IMR-90 (cell line): ENCODE data around the gene FBXO9. TPM values are rescaled to one million over a fixed set of nuclear protein-coding genes. Genes with fewer than 3 reads are reported as not detected.

Experiments
- ATAC-seq: fragments of 200-7000 bp; cut with Tn5 transposase; 2 replicates; pipeline ENCODE4 v1.9.1; 2020; ENCODE audit warnings: low read depth, mild to moderate bottlenecking, moderate library complexity
- BruUV-seq: library from RNA; stranded (reverse); fragments of 400-500 nt; replicated peaks from 2 replicates; lab custom pipeline; 2021; lab: Mats Ljungman, UMichigan
- CTCF ChIA-PET: fragments of 300-600 bp; formaldehyde crosslinking; extraction: SDS; loops from one replicate; lab custom pipeline; 2021; ENCODE audit warnings: antibody characterized with exemption; lab: Yijun Ruan, JAX
- POLR2A ChIA-PET: fragments of 300-600 bp; sonication (Branson Sonifier 250); formaldehyde crosslinking; loops from one replicate; lab custom pipeline; 2022; ENCODE audit warnings: antibody characterized with exemption; ENCODE audit not compliant: unreplicated experiment; lab: Charles Lee
- DNase-seq: peaks from one replicate; pipeline ENCODE4 v3.0.0; 2013
- H2AFZ ChIP-seq: replicated peaks from 2 replicates; pipeline ENCODE3; 2013; ENCODE audit warnings: low read length, mild to moderate bottlenecking; ENCODE audit not compliant: poor library complexity
- H2AK5ac ChIP-seq: 2 replicates; pipeline ENCODE4 v1.6.1; 2013; ENCODE audit warnings: low read depth, low read length, inconsistent platforms
- H2AK9ac ChIP-seq: replicated peaks from 2 replicates; pipeline ENCODE3; 2013; ENCODE audit warnings: mild to moderate bottlenecking, low read depth, low read length, moderate library complexity; ENCODE audit not compliant: poor library complexity
- H2BK120ac ChIP-seq: 2 replicates; pipeline ENCODE4 v1.6.1; 2013; ENCODE audit warnings: low read depth, low read length, inconsistent platforms
- H2BK15ac ChIP-seq: 3 replicates; pipeline ENCODE4 v1.6.1; 2013; ENCODE audit warnings: low read depth, low read length, inconsistent platforms
- H2BK20ac ChIP-seq: 2 replicates; pipeline ENCODE4 v1.6.1; 2013; ENCODE audit warnings: low read depth, mild to moderate bottlenecking, inconsistent platforms, low read length, moderate library complexity
- H2BK5ac ChIP-seq: 2 replicates; pipeline ENCODE4 v1.6.1; 2013; ENCODE audit warnings: mild to moderate bottlenecking, low read depth, low read length, inconsistent platforms; ENCODE audit not compliant: poor library complexity, severe bottlenecking
- H3K14ac ChIP-seq: replicated peaks from 2 replicates; pipeline ENCODE4 v1.6.1; 2013; ENCODE audit warnings: low read depth, low read length, inconsistent platforms
- H3K18ac ChIP-seq: 2 replicates; pipeline ENCODE4 v1.6.1; 2013; ENCODE audit warnings: low read depth, low read length, control low read depth
- H3K23ac ChIP-seq: 2 replicates; pipeline ENCODE4 v1.6.1; 2013; ENCODE audit warnings: low read depth, low read length, inconsistent platforms
- H3K27ac ChIP-seq: 2 replicates; pipeline ENCODE4 v1.5.1; 2013; ENCODE audit warnings: mild to moderate bottlenecking, control low read depth, low read length; ENCODE audit not compliant: insufficient read depth
- H3K27me3 ChIP-seq: 2 replicates; pipeline ENCODE4 v1.6.1; 2013; ENCODE audit warnings: low read length; ENCODE audit not compliant: control insufficient read depth, insufficient read depth
- H3K36me3 ChIP-seq: 2 replicates; pipeline ENCODE4 v1.6.1; 2013; ENCODE audit warnings: low read length, mixed read lengths; ENCODE audit not compliant: control insufficient read depth, insufficient read depth
- H3K4ac ChIP-seq: 2 replicates; pipeline ENCODE4 v1.6.1; 2013; ENCODE audit warnings: low read depth, low read length, inconsistent platforms
- H3K4me1 ChIP-seq: 2 replicates; pipeline ENCODE4 v1.6.1; 2013; ENCODE audit warnings: low read length, mixed read lengths; ENCODE audit not compliant: control insufficient read depth, insufficient read depth
- H3K4me2 ChIP-seq: 2 replicates; pipeline ENCODE4 v1.6.1; 2013; ENCODE audit warnings: low read depth, mild to moderate bottlenecking, control low read depth, low read length, moderate library complexity
- H3K4me3 ChIP-seq: 2 replicates; pipeline ENCODE4 v1.5.1; 2013; ENCODE audit warnings: low read depth, mild to moderate bottlenecking, control low read depth, low read length, moderate library complexity; ENCODE audit not compliant: insufficient read depth
- H3K56ac ChIP-seq: 2 replicates; pipeline ENCODE4 v1.6.1; 2013; ENCODE audit warnings: low read length, inconsistent platforms; ENCODE audit not compliant: insufficient read depth; ENCODE audit errors: extremely low read depth
- H3K79me1 ChIP-seq, 2 experiments: 2 replicates each; pipeline ENCODE4 v1.6.1; 2013; ENCODE audit warnings: low read length in 2 of 2, inconsistent platforms in 1 of 2, low read depth in 1 of 2
- H3K9ac ChIP-seq: 2 replicates; pipeline ENCODE4 v1.6.1; 2013; ENCODE audit warnings: low read depth, low read length, control low read depth
- H3K9me1 ChIP-seq: 2 replicates; pipeline ENCODE4 v1.6.1; 2013; ENCODE audit warnings: low read length, inconsistent platforms; ENCODE audit not compliant: insufficient read depth
- H3K9me3 ChIP-seq: 2 replicates; pipeline ENCODE4 v1.6.1; 2013; ENCODE audit warnings: low read length; ENCODE audit not compliant: control insufficient read depth, insufficient read depth
- H4K20me1 ChIP-seq: 2 replicates; pipeline ENCODE4 v1.6.1; 2013; ENCODE audit warnings: low read length, inconsistent platforms; ENCODE audit not compliant: insufficient read depth
- H4K5ac ChIP-seq: 2 replicates; pipeline ENCODE4 v1.6.1; 2013; ENCODE audit warnings: mild to moderate bottlenecking, low read depth, low read length, control low read depth
- H4K8ac ChIP-seq, 2 experiments: 2 replicates each; pipeline ENCODE4 v1.6.1; 2013; ENCODE audit warnings: low read depth in 2 of 2, low read length in 2 of 2, control low read depth in 1 of 2, inconsistent platforms in 1 of 2
- H4K91ac ChIP-seq: 2 replicates; pipeline ENCODE4 v1.6.1; 2013; ENCODE audit warnings: low read depth, low read length, inconsistent platforms; ENCODE audit not compliant: insufficient read depth
- BHLHE40 ChIP-seq: fragments of 150-350 bp; IDR thresholded peaks from 2 replicates; pipeline ENCODE4 v1.6.1; 2016; ENCODE audit warnings: mild to moderate bottlenecking, low read depth, low read length
- CEBPB ChIP-seq: IDR thresholded peaks from 2 replicates; pipeline ENCODE4 v1.6.1; 2012; ENCODE audit warnings: low read depth, low read length, improper control_type of control experiment
- CHD1 ChIP-seq: IDR thresholded peaks from 2 replicates; pipeline ENCODE4 v1.6.1; 2012; ENCODE audit warnings: low read depth, low read length, improper control_type of control experiment
- CTCF ChIP-seq: conservative IDR thresholded peaks from 2 replicates; pipeline ENCODE4 v1.5.1; 2012; ENCODE audit warnings: mild to moderate bottlenecking, low read depth, low read length, improper control_type of control experiment
- ELK1 ChIP-seq: fragments of 150-350 bp; IDR thresholded peaks from 2 replicates; pipeline ENCODE4 v1.6.1; 2016; ENCODE audit warnings: low read depth, mild to moderate bottlenecking, low read length, moderate library complexity, borderline replicate concordance
- FOS ChIP-seq: fragments of 150-350 bp; IDR thresholded peaks from 2 replicates; pipeline ENCODE4 v1.6.1; 2016; ENCODE audit warnings: low read depth, low read length
- MAFK ChIP-seq: IDR thresholded peaks from 2 replicates; pipeline ENCODE4 v1.6.1; 2012; ENCODE audit warnings: low read depth, low read length, improper control_type of control experiment
- MAZ ChIP-seq: IDR thresholded peaks from 2 replicates; pipeline ENCODE4 v1.6.1; 2012; ENCODE audit warnings: low read depth, mild to moderate bottlenecking, low read length, improper control_type of control experiment, moderate library complexity, borderline replicate concordance
- MXI1 ChIP-seq: IDR thresholded peaks from 2 replicates; pipeline ENCODE4 v1.6.1; 2012; ENCODE audit warnings: low read depth, mild to moderate bottlenecking, low read length, moderate library complexity, borderline replicate concordance
- NFE2L2 ChIP-seq: fragments of 150-350 bp; IDR thresholded peaks from 2 replicates; pipeline ENCODE4 v1.6.1; 2016; ENCODE audit warnings: low read depth, mild to moderate bottlenecking, low read length
- POLR2A ChIP-seq: IDR thresholded peaks from 2 replicates; pipeline ENCODE4 v1.6.1; 2012; ENCODE audit warnings: mild to moderate bottlenecking, low read depth, low read length
- RAD21 ChIP-seq: IDR thresholded peaks from 2 replicates; pipeline ENCODE4 v1.6.1; 2012; ENCODE audit warnings: low read length, improper control_type of control experiment
- RCOR1 ChIP-seq: IDR thresholded peaks from 2 replicates; pipeline ENCODE4 v1.6.1; 2012; ENCODE audit warnings: mild to moderate bottlenecking, low read length, improper control_type of control experiment; ENCODE audit not compliant: insufficient replicate concordance
- RFX5 ChIP-seq: IDR thresholded peaks from 2 replicates; pipeline ENCODE4 v1.8.0; 2012; ENCODE audit warnings: low read depth, mild to moderate bottlenecking, low read length, moderate library complexity
- SMC3 ChIP-seq: fragments of 150-350 bp; IDR thresholded peaks from 2 replicates; pipeline ENCODE4 v1.6.1; 2016; ENCODE audit warnings: low read depth, mild to moderate bottlenecking, antibody characterized with exemption, low read length, moderate library complexity
- WGBS, 2 experiments: methylation state at CpG; one replicate each; pipeline versions ENCODE4 v1.1.5 to v1.1.7; 2013; ENCODE audit warnings: missing lambda C conversion rate in 2 of 2; ENCODE audit not compliant: insufficient read length in 1 of 2; ENCODE audit errors: extremely low coverage in 2 of 2; 5-methylcytosine and 5-hydroxymethylcytosine counted together
- dilution Hi-C: fragments of 300-500 bp; cut with HindIII; formaldehyde crosslinking; loops from one replicate; pipeline ENCODE4 v1.14.3; 2018; ENCODE audit warnings: low sequenced_read_pairs; ENCODE audit not compliant: unreplicated experiment
- in situ Hi-C: fragments of 300-500 bp; cut with MboI; formaldehyde crosslinking; loops from 3 replicates; pipeline ENCODE4 v1.14.3; 2019; ENCODE audit warnings: low sequenced_read_pairs, inconsistent platforms, mixed read lengths
- intact Hi-C: fragments of 100-400 bp; cut with micrococcal nuclease; formaldehyde crosslinking; loops from 2 replicates; pipeline ENCODE4 v1.10.0; 2022
- polyA plus RNA-seq, 3 experiments: library from polyadenylated mRNA; depleted of rRNA; stranded (reverse); fragments of >200 nt; gene quantifications; 2 replicates each; pipeline ENCODE4 v1.2.3, GENCODE V29; 2012; ENCODE audit warnings: low replicate concordance in 1 of 3
- total RNA-seq: library from RNA; depleted of rRNA; stranded (reverse); fragments of >200 nt; gene quantifications from 2 replicates; pipeline ENCODE4 v1.2.3, GENCODE V29; 2012
- TF ChIP-seq, protein P1 (sequence below): fragments of 150-350 bp; IDR thresholded peaks from 2 replicates; pipeline ENCODE4 v1.6.1; 2017; ENCODE audit warnings: mild to moderate bottlenecking, antibody characterized with exemption, low read length, low read depth

The FBXO9 gene
- total and polyA plus RNA-seq, 2 of the 4 experiments (the other 2 are of a cell fraction): 49.6 to 65.9 TPM

GRCh38 chr6:53031281-53031680, 33.9 kb upstream of the FBXO9 start:
- H2BK120ac ChIP-seq: no peak overlapping the region
- peaks cover 17% of the 10 kb centered on the region for H3K9me1 ChIP-seq
- peaks cover 9% of the 10 kb centered on the region for H4K20me1 ChIP-seq
- no peak overlapping the region for H2BK15ac ChIP-seq
- no peak overlapping the region for H3K4ac ChIP-seq
- H3K4me1 ChIP-seq: peaks cover 18% of the 10 kb centered on the region
- no peak overlapping the region for H4K5ac ChIP-seq
- no peak overlapping the region for H2BK5ac ChIP-seq
- WGBS, 2 experiments: no CpG with 5 or more reads among the region's 4 CpGs
- H3K9me3 ChIP-seq: no peaks in the 10 kb centered on the region
- no peaks in the 10 kb centered on the region for H3K27me3 ChIP-seq
- intact Hi-C loops: no loop called here
- no peak overlapping the region for H2AK9ac ChIP-seq
- H3K56ac ChIP-seq: no peak overlapping the region
- no peak overlapping the region for H2AK5ac ChIP-seq
- ATAC-seq (no peak), DNase-seq (no peak)
- dilution Hi-C loops: no loop called here
- peaks cover 16% of the 10 kb centered on the region for H3K36me3 ChIP-seq
- TF ChIP-seq MXI1 (no peak), CHD1 (no peak), POLR2A (no peak), RAD21 (no peak), ELK1 (no peak), CEBPB (no peak), SMC3 (no peak), FOS (no peak), NFE2L2 (no peak), RCOR1 (no peak), BHLHE40 (no peak), CTCF (no peak), RFX5 (no peak), MAFK (no peak), MAZ (no peak)
- TF ChIP-seq, protein P1, sequence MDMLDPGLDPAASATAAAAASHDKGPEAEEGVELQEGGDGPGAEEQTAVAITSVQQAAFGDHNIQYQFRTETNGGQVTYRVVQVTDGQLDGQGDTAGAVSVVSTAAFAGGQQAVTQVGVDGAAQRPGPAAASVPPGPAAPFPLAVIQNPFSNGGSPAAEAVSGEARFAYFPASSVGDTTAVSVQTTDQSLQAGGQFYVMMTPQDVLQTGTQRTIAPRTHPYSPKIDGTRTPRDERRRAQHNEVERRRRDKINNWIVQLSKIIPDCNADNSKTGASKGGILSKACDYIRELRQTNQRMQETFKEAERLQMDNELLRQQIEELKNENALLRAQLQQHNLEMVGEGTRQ: no peak
- no peak overlapping the region for H2AFZ ChIP-seq
- H4K91ac ChIP-seq: no peak overlapping the region
- H4K8ac ChIP-seq: no peak overlapping the region
- no peak overlapping the region for H2BK20ac ChIP-seq
- no peak overlapping the region for H3K18ac ChIP-seq
- in situ Hi-C loops: no loop called here
- no peak overlapping the region for H3K14ac ChIP-seq
- no peak overlapping the region for H3K4me3 ChIP-seq
- CTCF ChIA-PET: interaction anchor here (0.6 kb wide), 1 partner anchor 189 kb away, joined by 3 read pairs; no protein-coding TSS in a partner anchor
- H3K4me2 ChIP-seq: no peak overlapping the region
- no TSS peak for BruUV-seq
- no peak overlapping the region for H3K23ac ChIP-seq
- POLR2A ChIA-PET: no interaction called here
- H3K27ac ChIP-seq: no peak overlapping the region
- H3K9ac ChIP-seq: no peak overlapping the region
- H3K79me1 ChIP-seq: peaks cover 0 to 19% of the 10 kb centered on the region in 2 experiments; a peak in 2 of 4 replicates
